Epithelial cell of esophagus (primary cell): ENCODE data around the gene MAN2C1.

ENCODE experiments used
- DNase-seq: peaks from one replicate; pipeline ENCODE4 v3.0.0; 2010; ENCODE audit warnings: low read depth
- H3K4me3 ChIP-seq: 2 replicates; pipeline ENCODE4 v1.5.1; 2011; ENCODE audit warnings: mild to moderate bottlenecking, low read length, control low read depth
- TF ChIP-seq, protein P1 (sequence below): IDR thresholded peaks from 2 replicates; pipeline ENCODE4 v1.5.1; 2011; ENCODE audit warnings: low read depth, mild to moderate bottlenecking, low read length, control low read depth, inconsistent platforms; ENCODE audit not compliant: insufficient read depth; ENCODE audit errors: missing control alignments

Gene MAN2C1

DNA sequence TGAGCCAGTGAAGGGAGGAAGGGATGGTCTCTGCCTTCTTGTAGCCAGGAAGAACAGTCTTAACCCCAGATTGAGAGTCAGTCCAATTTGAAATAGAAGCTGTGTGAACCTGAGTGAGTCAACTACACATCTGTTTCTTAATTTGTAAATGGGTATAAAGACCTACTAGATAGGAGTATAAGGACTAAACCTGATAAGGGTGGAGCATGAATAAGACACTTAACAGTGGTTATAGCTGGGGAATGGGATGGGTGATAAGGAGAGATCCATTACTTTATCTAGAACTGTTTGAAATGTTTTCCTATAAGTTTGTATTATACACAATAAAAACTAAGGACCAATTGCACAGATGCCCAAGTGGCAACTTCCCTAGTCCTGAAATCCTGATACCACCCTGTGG lies 1.4 kb downstream of the MAN2C1 start:
- H3K4me3 ChIP-seq: no peak overlapping the region
- TF ChIP-seq, protein P1, sequence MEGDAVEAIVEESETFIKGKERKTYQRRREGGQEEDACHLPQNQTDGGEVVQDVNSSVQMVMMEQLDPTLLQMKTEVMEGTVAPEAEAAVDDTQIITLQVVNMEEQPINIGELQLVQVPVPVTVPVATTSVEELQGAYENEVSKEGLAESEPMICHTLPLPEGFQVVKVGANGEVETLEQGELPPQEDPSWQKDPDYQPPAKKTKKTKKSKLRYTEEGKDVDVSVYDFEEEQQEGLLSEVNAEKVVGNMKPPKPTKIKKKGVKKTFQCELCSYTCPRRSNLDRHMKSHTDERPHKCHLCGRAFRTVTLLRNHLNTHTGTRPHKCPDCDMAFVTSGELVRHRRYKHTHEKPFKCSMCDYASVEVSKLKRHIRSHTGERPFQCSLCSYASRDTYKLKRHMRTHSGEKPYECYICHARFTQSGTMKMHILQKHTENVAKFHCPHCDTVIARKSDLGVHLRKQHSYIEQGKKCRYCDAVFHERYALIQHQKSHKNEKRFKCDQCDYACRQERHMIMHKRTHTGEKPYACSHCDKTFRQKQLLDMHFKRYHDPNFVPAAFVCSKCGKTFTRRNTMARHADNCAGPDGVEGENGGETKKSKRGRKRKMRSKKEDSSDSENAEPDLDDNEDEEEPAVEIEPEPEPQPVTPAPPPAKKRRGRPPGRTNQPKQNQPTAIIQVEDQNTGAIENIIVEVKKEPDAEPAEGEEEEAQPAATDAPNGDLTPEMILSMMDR: no peak
- no peak for DNase-seq

DNA sequence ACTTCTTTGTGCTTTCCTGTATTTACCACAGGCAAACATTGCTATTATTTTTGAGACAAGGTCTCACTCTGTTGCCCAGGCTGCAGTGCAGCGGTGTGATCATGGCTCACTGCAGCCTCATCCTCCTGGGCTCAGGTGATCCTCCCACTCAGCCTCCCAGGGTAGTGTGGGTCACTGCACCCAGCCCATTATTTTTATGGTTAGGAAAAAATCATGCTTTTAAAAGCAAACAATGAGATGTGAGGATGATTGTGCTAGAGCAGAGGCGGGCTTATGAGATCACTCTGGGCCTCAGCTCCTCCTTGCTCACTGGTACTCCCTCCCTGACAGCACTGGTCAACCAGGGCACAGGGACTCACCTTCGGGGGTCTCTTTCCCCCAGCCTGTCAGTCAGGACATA lies 2.2 kb downstream of the MAN2C1 start:
- no peak for DNase-seq
- H3K4me3 ChIP-seq: no peak overlapping the region
- TF ChIP-seq, protein P1: no peak

DNA sequence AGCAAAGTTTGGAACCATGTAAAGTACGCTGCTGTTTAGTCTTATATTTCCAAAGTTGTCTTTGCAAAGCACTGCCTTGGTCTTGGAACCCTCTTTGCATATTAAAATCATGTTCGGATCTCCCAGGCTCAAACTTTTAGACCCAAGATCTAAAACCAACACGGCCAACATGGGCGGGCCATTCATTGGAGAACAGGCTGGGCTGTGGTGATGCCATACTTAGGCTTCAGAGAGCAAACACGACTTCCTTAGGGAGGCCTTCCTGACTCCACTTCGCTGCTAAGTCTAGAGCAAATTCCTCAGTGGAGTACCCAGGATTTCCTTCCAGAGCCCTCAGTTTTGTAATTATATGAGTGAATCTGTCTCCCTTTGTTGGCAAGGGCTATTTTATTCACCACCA lies 3.5 kb downstream of the MAN2C1 start:
- TF ChIP-seq, protein P1: no peak
- DNase-seq: no peak
- no peak overlapping the region for H3K4me3 ChIP-seq

DNA sequence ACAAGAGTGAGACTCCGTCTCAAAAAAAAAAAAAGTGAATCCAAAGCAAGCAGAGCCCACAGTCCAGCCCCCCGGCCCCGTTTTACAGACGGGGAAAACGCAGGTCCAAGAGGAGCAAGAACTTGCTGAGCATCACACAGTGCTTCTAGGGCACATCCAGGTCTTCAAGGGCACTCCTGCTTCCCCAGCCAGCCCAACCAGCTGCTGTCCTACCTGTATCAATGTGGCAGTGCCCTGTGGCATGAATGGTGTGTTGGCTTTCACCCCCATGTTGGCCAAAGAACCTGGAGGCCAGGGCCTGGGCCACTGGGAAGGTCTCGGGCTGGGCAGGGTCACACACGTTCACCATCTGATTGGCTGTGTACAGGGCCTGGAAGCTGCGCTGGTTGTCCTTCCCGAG lies 4.6 kb downstream of the MAN2C1 start:
- TF ChIP-seq, protein P1: no peak
- H3K4me3 ChIP-seq: no peak overlapping the region
- DNase-seq: no peak

DNA sequence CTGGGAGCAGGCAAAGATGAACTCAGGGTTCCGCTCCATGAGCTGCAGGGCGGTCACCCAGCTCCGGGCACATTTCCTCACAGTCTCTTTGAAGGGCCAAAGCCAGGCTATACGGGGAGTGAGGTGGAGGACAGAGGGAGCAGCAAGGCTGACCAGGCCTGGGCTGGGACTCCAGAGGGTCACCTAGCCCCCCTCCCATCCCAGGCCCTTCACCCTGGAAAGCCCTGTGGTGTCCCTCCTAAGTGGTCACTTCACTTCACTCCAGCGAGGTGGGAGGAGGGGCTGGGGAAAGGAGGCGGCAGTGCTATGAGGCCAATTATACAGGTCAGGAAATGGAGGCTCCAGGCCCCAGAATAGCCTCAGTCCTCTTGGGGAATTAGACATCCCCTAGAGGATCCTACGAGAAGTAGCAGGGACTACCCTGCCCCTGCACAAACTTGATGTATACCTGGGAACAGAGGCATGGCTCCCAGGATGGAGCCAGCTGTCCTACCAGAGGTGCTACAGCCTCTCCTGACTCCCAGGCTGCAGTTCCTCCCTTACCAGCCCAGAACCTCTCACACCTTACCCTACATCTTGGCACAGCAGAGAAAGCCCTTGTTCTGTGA lies 5.7 kb downstream of the MAN2C1 start:
- no peak for DNase-seq
- TF ChIP-seq, protein P1: no peak
- no peak overlapping the region for H3K4me3 ChIP-seq

DNA sequence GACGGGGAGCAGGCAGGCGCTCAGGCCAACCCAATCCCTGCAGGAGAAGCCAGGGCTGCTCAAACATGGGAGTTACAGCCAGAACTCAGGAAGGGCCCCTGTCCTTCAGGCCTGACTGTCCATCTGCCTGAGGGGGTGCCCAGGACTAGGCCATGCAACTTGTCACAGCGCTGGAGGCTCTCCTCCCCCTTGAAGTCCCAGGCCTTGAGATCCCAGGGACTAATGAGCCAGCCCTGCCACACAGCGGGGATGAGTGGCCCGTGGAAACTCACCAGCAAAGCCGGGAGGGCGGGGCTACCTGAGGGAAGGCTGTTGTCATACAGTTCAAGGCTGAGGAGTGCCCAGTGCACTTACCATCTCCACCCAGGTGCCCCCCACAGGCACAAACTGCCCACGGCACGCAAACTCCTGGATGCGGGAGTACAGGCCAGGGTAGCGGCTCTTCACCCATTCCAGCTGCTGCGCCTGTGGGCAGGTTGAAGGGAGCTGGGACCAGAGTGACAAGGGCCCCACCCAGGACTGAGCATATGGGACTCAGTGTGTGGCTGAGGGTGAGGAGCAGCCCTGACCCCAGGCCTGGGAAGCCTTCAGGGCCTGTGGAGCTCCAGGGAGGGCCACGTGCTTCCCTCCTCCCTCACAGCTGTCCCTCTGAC lies 6.3 kb downstream of the MAN2C1 start:
- DNase-seq: no peak
- TF ChIP-seq, protein P1: no peak
- H3K4me3 ChIP-seq: no peak overlapping the region

DNA sequence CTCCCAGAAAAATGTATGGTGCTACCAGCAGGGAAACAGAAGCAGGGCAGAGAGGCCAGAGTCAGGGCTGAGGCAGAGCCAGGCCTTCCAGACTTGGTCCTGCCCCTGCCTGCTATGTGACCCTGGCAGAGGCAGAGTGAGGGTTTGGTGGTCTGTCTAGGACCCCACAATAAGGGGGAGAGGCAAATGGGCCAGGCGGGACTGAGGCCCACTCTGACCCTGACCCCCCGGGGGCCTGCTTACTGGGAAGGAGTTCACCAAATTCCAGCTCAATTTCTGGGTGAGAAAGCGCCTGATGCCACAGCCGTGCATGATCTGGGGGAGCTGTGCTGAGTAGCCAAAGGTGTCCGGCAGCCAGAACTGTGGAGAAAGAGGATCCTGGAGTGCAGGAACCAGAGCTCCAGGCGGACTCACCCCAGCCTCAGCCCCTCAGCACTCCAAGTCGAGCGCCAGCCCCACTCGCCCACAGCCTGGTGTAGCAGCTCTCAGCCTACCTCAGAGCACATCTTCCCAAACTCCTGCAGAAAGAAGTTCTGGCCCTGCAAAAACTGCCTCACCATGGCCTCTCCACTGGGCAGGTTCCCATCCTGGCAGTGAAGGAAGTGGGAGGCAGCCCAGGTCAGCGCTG lies 6.9 kb downstream of the MAN2C1 start:
- TF ChIP-seq, protein P1: no peak
- H3K4me3 ChIP-seq: no peak overlapping the region
- no peak for DNase-seq
